H1 (cell line): ENCODE results near the gene PRF1. TPM values are rescaled to one million over a fixed set of nuclear protein-coding genes. Genes with fewer than 3 reads are reported as not detected.

Experiments
- CTCF ChIA-PET: fragments of 300-600 bp; sonication (Branson Sonifier 250); formaldehyde crosslinking; loops from one replicate; lab custom pipeline; 2021; ENCODE audit not compliant: partially characterized antibody; lab: Charles Lee
- POLR2A ChIA-PET: fragments of 300-600 bp; sonication (Branson Sonifier 250); formaldehyde crosslinking; loops from one replicate; lab custom pipeline; 2021; ENCODE audit warnings: inconsistent platforms; ENCODE audit not compliant: partially characterized antibody; lab: Charles Lee
- DNase-seq, 2 experiments: peaks; one replicate each; pipeline versions ENCODE4 v3.0.0 to v3.0.0-alpha.2; 2010 to 2022; ENCODE audit warnings: low spot score in 2 of 2, low read depth in 1 of 2, mixed read lengths in 1 of 2
- FAIRE-seq: peaks from 2 replicates; lab custom pipeline; 2011; peaks lifted over from hg19 to GRCh38; lab: Jason Lieb, UNC
- H2AFZ ChIP-seq: 2 replicates; pipeline ENCODE4 v1.8.1; 2012; ENCODE audit warnings: low read length, inconsistent platforms
- H2AK5ac ChIP-seq: 2 replicates; pipeline ENCODE4 v1.6.1; 2013; ENCODE audit warnings: low read depth, low read length
- H2BK120ac ChIP-seq: replicated peaks from 2 replicates; pipeline ENCODE3; 2013; ENCODE audit warnings: low read depth, low read length, inconsistent platforms
- H2BK12ac ChIP-seq: 2 replicates; pipeline ENCODE4 v1.6.1; 2013; ENCODE audit warnings: low read depth, low read length
- H2BK15ac ChIP-seq: 2 replicates; pipeline ENCODE4 v1.6.1; 2013; ENCODE audit warnings: low read length
- H2BK20ac ChIP-seq: 2 replicates; pipeline ENCODE4 v1.6.1; 2013; ENCODE audit warnings: low read length
- H2BK5ac ChIP-seq: 2 replicates; pipeline ENCODE4 v1.6.1; 2013; ENCODE audit warnings: low read depth, low read length
- H3K14ac ChIP-seq: 2 replicates; pipeline ENCODE4 v1.6.1; 2013; ENCODE audit warnings: inconsistent platforms; ENCODE audit not compliant: insufficient read length
- H3K18ac ChIP-seq: 2 replicates; pipeline ENCODE4 v1.6.1; 2013; ENCODE audit warnings: low read length; ENCODE audit errors: extremely low read depth
- H3K23ac ChIP-seq: 2 replicates; pipeline ENCODE4 v1.6.1; 2013; ENCODE audit warnings: inconsistent platforms; ENCODE audit not compliant: insufficient read length
- H3K23me2 ChIP-seq: 2 replicates; pipeline ENCODE4 v1.6.1; 2013; ENCODE audit warnings: low read depth, low read length
- H3K27ac ChIP-seq: 2 replicates; pipeline ENCODE4 v1.6.1; 2011; ENCODE audit warnings: low read depth, low read length, inconsistent platforms
- H3K27me3 ChIP-seq, 4 experiments: replicated peaks in 1 of 4; 1 replicate in 1 of 4; 2 replicates in 3 of 4; pipeline versions ENCODE4 v1.6.1 to v1.8.1; 2011 to 2013; ENCODE audit warnings: low read length in 3 of 4, mild to moderate bottlenecking in 3 of 4, inconsistent platforms in 2 of 4, mixed read lengths in 2 of 4, moderate library complexity in 1 of 4; ENCODE audit not compliant: control insufficient read depth in 3 of 4, insufficient read depth in 3 of 4; ENCODE audit errors: extremely low read depth in 1 of 4
- H3K36me3 ChIP-seq, 4 experiments: 2 replicates each; pipeline versions ENCODE4 v1.6.1 to v1.8.1; 2011 to 2013; ENCODE audit warnings: mild to moderate bottlenecking in 4 of 4, low read length in 3 of 4, moderate library complexity in 2 of 4, control low read depth in 1 of 4, inconsistent platforms in 1 of 4; ENCODE audit not compliant: insufficient read depth in 4 of 4, control insufficient read depth in 2 of 4
- H3K4ac ChIP-seq: replicated peaks from 2 replicates; pipeline ENCODE3; 2013; ENCODE audit warnings: low read length, low read depth, mixed read lengths, inconsistent platforms; ENCODE audit not compliant: insufficient read length
- H3K4me1 ChIP-seq, 4 experiments: replicated peaks in 1 of 4; 1 replicate in 1 of 4; 2 replicates in 3 of 4; pipeline versions ENCODE4 v1.6.1 to v1.8.1; 2011 to 2013; ENCODE audit warnings: low read length in 3 of 4, inconsistent platforms in 2 of 4, mixed read lengths in 1 of 4; ENCODE audit not compliant: insufficient read depth in 4 of 4, control insufficient read depth in 3 of 4
- H3K4me2 ChIP-seq, 2 experiments: 2 replicates each; pipeline versions ENCODE4 v1.6.1 to v1.8.1; 2011 to 2013; ENCODE audit warnings: low read depth in 2 of 2, low read length in 2 of 2, control low read depth in 1 of 2, inconsistent platforms in 1 of 2, mild to moderate bottlenecking in 1 of 2; ENCODE audit not compliant: insufficient read depth in 1 of 2
- H3K4me3 ChIP-seq, 4 experiments: fragments of 200-600, 300-600 bp in 1 of 4; sonication (generic), shearing (Covaris generic), sonication (Bioruptor Twin) in 1 of 4; 2 replicates each; pipeline versions ENCODE4 v1.5.1 to v1.8.1; 2011 to 2016; ENCODE audit warnings: low read length in 4 of 4, low read depth in 3 of 4, control low read depth in 2 of 4, inconsistent platforms in 2 of 4, mild to moderate bottlenecking in 2 of 4, mixed read lengths in 1 of 4, moderate library complexity in 1 of 4; ENCODE audit not compliant: insufficient read depth in 2 of 4; ENCODE audit errors: extremely low read depth in 1 of 4
- H3K56ac ChIP-seq: replicated peaks from 2 replicates; pipeline ENCODE3; 2013; ENCODE audit warnings: low read depth, mild to moderate bottlenecking, mixed read lengths, low read length, inconsistent platforms; ENCODE audit not compliant: insufficient read length
- H3K79me1 ChIP-seq: 2 replicates; pipeline ENCODE4 v1.6.1; 2013; ENCODE audit warnings: low read depth, low read length, control low read depth
- H3K79me2 ChIP-seq, 2 experiments: 2 replicates each; pipeline versions ENCODE4 v1.6.1 to v1.8.1; 2012 to 2013; ENCODE audit warnings: low read length in 2 of 2, mild to moderate bottlenecking in 2 of 2, inconsistent platforms in 1 of 2; ENCODE audit not compliant: insufficient read depth in 2 of 2, control insufficient read depth in 1 of 2
- H3K9ac ChIP-seq, 4 experiments: replicated peaks in 1 of 4; 1 replicate in 1 of 4; 2 replicates in 3 of 4; pipeline versions ENCODE4 v1.6.1 to v1.8.1; 2011 to 2013; ENCODE audit warnings: low read depth in 3 of 4, low read length in 3 of 4, control low read depth in 2 of 4, mild to moderate bottlenecking in 2 of 4, moderate library complexity in 2 of 4, inconsistent platforms in 1 of 4; ENCODE audit errors: extremely low read depth in 1 of 4
- H3K9me3 ChIP-seq, 2 experiments: 2 replicates each; pipeline versions ENCODE4 v1.6.1 to v1.8.1; 2012 to 2013; ENCODE audit warnings: mild to moderate bottlenecking in 2 of 2, moderate library complexity in 2 of 2, control low read depth in 1 of 2, inconsistent platforms in 1 of 2, low read depth in 1 of 2, low read length in 1 of 2, mixed read lengths in 1 of 2; ENCODE audit not compliant: insufficient read depth in 2 of 2
- H4K20me1 ChIP-seq, 2 experiments: replicated peaks in 1 of 2; 2 replicates each; pipeline versions ENCODE3 to v1.8.1; 2011 to 2013; ENCODE audit warnings: inconsistent platforms in 2 of 2, low read length in 2 of 2, mild to moderate bottlenecking in 1 of 2; ENCODE audit not compliant: insufficient read depth in 2 of 2, control insufficient read depth in 1 of 2
- H4K5ac ChIP-seq: 2 replicates; pipeline ENCODE4 v1.6.1; 2013; ENCODE audit warnings: low read length, low read depth, mixed read lengths, inconsistent platforms; ENCODE audit not compliant: insufficient read length
- H4K8ac ChIP-seq: 2 replicates; pipeline ENCODE4 v1.8.0; 2013; ENCODE audit warnings: mild to moderate bottlenecking, moderate library complexity, low read length, inconsistent platforms; ENCODE audit not compliant: insufficient read depth; ENCODE audit errors: extremely low read depth
- H4K91ac ChIP-seq: replicated peaks from 2 replicates; pipeline ENCODE3; 2013; ENCODE audit warnings: low read length, mixed read lengths, inconsistent platforms; ENCODE audit not compliant: insufficient read length
- ASH2L ChIP-seq: fragments of 200-600, 300-600 bp; sonication (generic); IDR thresholded peaks from one replicate; pipeline ENCODE4 v1.7.1; 2017; ENCODE audit warnings: low read length
- CTBP2 ChIP-seq: IDR thresholded peaks from 2 replicates; pipeline ENCODE4 v1.7.0; 2011; ENCODE audit warnings: borderline replicate concordance, mild to moderate bottlenecking, moderate library complexity, mixed read lengths, low read length; ENCODE audit not compliant: insufficient read depth, insufficient read length
- EP300 ChIP-seq, 2 experiments: IDR thresholded peaks; 1 replicate in 1 of 2; 2 replicates in 1 of 2; pipeline ENCODE4 v1.6.1; 2011 to 2012; ENCODE audit warnings: low read depth in 2 of 2, low read length in 2 of 2, mild to moderate bottlenecking in 2 of 2, borderline replicate concordance in 1 of 2, inconsistent platforms in 1 of 2, moderate library complexity in 1 of 2
- HDAC2 ChIP-seq, 2 experiments: fragments of 300-600 bp in 1 of 2; sonication (generic) in 1 of 2; IDR thresholded peaks; 2 replicates each; pipeline ENCODE4 v1.6.1; 2011 to 2012; ENCODE audit warnings: low read depth in 2 of 2, low read length in 2 of 2, mild to moderate bottlenecking in 2 of 2, moderate library complexity in 2 of 2, borderline replicate concordance in 1 of 2, inconsistent platforms in 1 of 2
- NANOG ChIP-seq: IDR thresholded peaks from 2 replicates; pipeline ENCODE4 v1.6.1; 2011; ENCODE audit warnings: low read length, low read depth, mild to moderate bottlenecking, inconsistent platforms; ENCODE audit not compliant: insufficient read depth, poor library complexity, severe bottlenecking
- NRF1 ChIP-seq: IDR thresholded peaks from 2 replicates; pipeline ENCODE4 v1.6.1; 2011; ENCODE audit warnings: mild to moderate bottlenecking, low read depth, low read length, improper control_type of control experiment
- POLR2AphosphoS5 ChIP-seq: IDR thresholded peaks from 2 replicates; pipeline ENCODE4 v1.6.1; 2011; ENCODE audit warnings: low read depth, low read length
- RFX5 ChIP-seq: IDR thresholded peaks from 2 replicates; pipeline ENCODE4 v1.6.1; 2011; ENCODE audit warnings: low read depth, low read length, improper control_type of control experiment, borderline replicate concordance
- TAF1 ChIP-seq: IDR thresholded peaks from 2 replicates; pipeline ENCODE4 v1.6.1; 2011; ENCODE audit warnings: mild to moderate bottlenecking, low read depth, low read length
- TAF7 ChIP-seq: optimal IDR thresholded peaks from 2 replicates; pipeline ENCODE3; 2011; ENCODE audit warnings: low read depth, mild to moderate bottlenecking, inconsistent platforms, low read length, moderate library complexity, borderline replicate concordance
- TBP ChIP-seq: IDR thresholded peaks from 2 replicates; pipeline ENCODE4 v1.6.1; 2011; ENCODE audit warnings: low read depth, low read length, improper control_type of control experiment
- TCF12 ChIP-seq: IDR thresholded peaks from 2 replicates; pipeline ENCODE4 v1.6.1; 2011; ENCODE audit warnings: low read depth, mild to moderate bottlenecking, low read length
- TEAD4 ChIP-seq: IDR thresholded peaks from 2 replicates; pipeline ENCODE4 v1.6.1; 2012; ENCODE audit warnings: low read depth, low read length, inconsistent platforms, mixed read lengths
- WGBS, 2 experiments: shearing (Covaris generic) in 1 of 2; methylation state at CpG; one replicate each; pipeline versions ENCODE4 v1.1.6 to v1.1.7; 2013 to 2015; ENCODE audit warnings: low lambda C conversion rate in 2 of 2, mixed read lengths in 2 of 2, inconsistent platforms in 1 of 2, low coverage in 1 of 2, missing lambda C conversion rate in 1 of 2; ENCODE audit not compliant: insufficient replicate concordance in 2 of 2, insufficient coverage in 1 of 2, insufficient read length in 1 of 2; ENCODE audit errors: extremely low coverage in 1 of 2, missing lambda C conversion rate in 1 of 2; 5-methylcytosine and 5-hydroxymethylcytosine counted together
- polyA plus RNA-seq, 7 experiments: library from polyadenylated mRNA; depleted of rRNA in 3 of 7; stranded (reverse) in 5 of 7; unstranded in 2 of 7; fragments of >200 nt in 5 of 7; fragments of 200-250 nt in 2 of 7; gene quantifications; 1 replicate in 5 of 7; 2 replicates in 1 of 7; 4 replicates in 1 of 7; pipeline versions ENCODE4 v1.2.1 to v1.2.3, GENCODE V29; 2011 to 2013; ENCODE audit warnings: missing spikeins in 2 of 7, mixed read lengths in 2 of 7
- total RNA-seq: library from RNA; stranded (reverse); fragmentation: NEBNext Ultra II Directional; extraction: Animal tissue kit (Norgen Biotek cat#: 25700); gene quantifications from 2 replicates; pipeline ENCODE4 v1.2.1, GENCODE V29; 2021

PRF1 gene
- total and polyA plus RNA-seq, 2 of the 8 experiments (the other 6 are each of a cell fraction or from before 2014, with no cell fraction given) = 0.15 TPM; not detected in 1

- H4K20me1 ChIP-seq = no peaks in the 10 kb centered on the region
- no peak overlapping the region for H4K5ac ChIP-seq
- no peak overlapping the region for H2AFZ ChIP-seq
- H3K56ac ChIP-seq = no peak overlapping the region
- no peak overlapping the region for H2BK120ac ChIP-seq
- no peak overlapping the region for H3K14ac ChIP-seq
- peaks cover 0 to 5% (median 0%) of the 10 kb centered on the region in 4 experiments; a peak in 2 of 8 replicates for H3K36me3 ChIP-seq
- no peaks in the 10 kb centered on the region for H3K23me2 ChIP-seq
- H3K4me3 ChIP-seq = no peak overlapping the region
- peaks cover 46 to 48% of the 10 kb centered on the region in 2 experiments for H3K9me3 ChIP-seq
- no peak overlapping the region for H3K4ac ChIP-seq
- no peaks in the 10 kb centered on the region for H3K27me3 ChIP-seq
- H3K9ac ChIP-seq = no peak overlapping the region
- no peak overlapping the region for H3K23ac ChIP-seq
- H3K4me2 ChIP-seq = no peak overlapping the region
- no peak overlapping the region for H2AK5ac ChIP-seq
- H4K8ac ChIP-seq = no peak overlapping the region
- no peak overlapping the region for H4K91ac ChIP-seq
- no peak overlapping the region for H3K27ac ChIP-seq
- H2BK20ac ChIP-seq = no peak overlapping the region
- H2BK15ac ChIP-seq = no peak overlapping the region
- no peak overlapping the region for H2BK12ac ChIP-seq
- no peaks in the 10 kb centered on the region for H3K79me2 ChIP-seq
- no peaks in the 10 kb centered on the region; a peak in 1 of 7 replicates for H3K4me1 ChIP-seq
- ChIA-PET CTCF (interaction anchor here (1.0 to 1.3 kb wide), 4 partner anchors 9 to 155 kb away, joined by 3 to 5 read pairs (median 3); no protein-coding TSS in a partner anchor), POLR2A (no interaction called here)
- FAIRE-seq = no peak
- DNase-seq = no peak
- 93% methylated on average over 3 of the region's 3 CpGs; no CpG with 5 or more reads in 1 of the 2 experiments for WGBS, 2 experiments
- H2BK5ac ChIP-seq = no peak overlapping the region
- no peak overlapping the region for H3K18ac ChIP-seq
- H3K79me1 ChIP-seq = no peaks in the 10 kb centered on the region
- TF ChIP-seq ASH2L = no peak
- no peak for TF ChIP-seq TEAD4
- no peak for TF ChIP-seq TAF1
- no peak for TF ChIP-seq HDAC2 (IDR thresholded peaks at IDR 0.05; ENCODE audit: borderline replicate concordance in 1 of 2, low read depth in 2 of 2, low read length in 2 of 2)
- TF ChIP-seq TAF7 = no peak
- TF ChIP-seq TCF12 = no peak
- TF ChIP-seq CTBP2 = no peak
- TF ChIP-seq NANOG = no peak
- no peak for TF ChIP-seq POLR2AphosphoS5
- no peak for TF ChIP-seq RFX5
- TF ChIP-seq TBP = no peak
- TF ChIP-seq NRF1 = no peak
- TF ChIP-seq EP300 (IDR thresholded peaks at IDR 0.05; ENCODE audit: borderline replicate concordance in 1 of 2, low read depth in 2 of 2, low read length in 2 of 2) = no peak
Observed at GRCh38 chr10:70648427-70648826, 45.9 kb upstream of the PRF1 start.
